GM23248 (cell line): Measurements from ENCODE around the gene FKTN.

Experiments used
- EZH2 ChIP-seq: fragments of 200-600 bp; sonication (generic); IDR thresholded peaks from 2 replicates; pipeline ENCODE4 v1.6.1; 2018; ENCODE audit warnings: antibody characterized with exemption, mild to moderate bottlenecking; ENCODE audit not compliant: insufficient read depth, poor library complexity, severe bottlenecking
- EZH2phosphoT487 ChIP-seq: fragments of 200-600 bp; sonication (generic); IDR thresholded peaks from 2 replicates; pipeline ENCODE4 v1.6.1; 2018; ENCODE audit warnings: antibody characterized with exemption, moderate library complexity, mild to moderate bottlenecking, low read depth; ENCODE audit not compliant: insufficient read depth

DNA sequence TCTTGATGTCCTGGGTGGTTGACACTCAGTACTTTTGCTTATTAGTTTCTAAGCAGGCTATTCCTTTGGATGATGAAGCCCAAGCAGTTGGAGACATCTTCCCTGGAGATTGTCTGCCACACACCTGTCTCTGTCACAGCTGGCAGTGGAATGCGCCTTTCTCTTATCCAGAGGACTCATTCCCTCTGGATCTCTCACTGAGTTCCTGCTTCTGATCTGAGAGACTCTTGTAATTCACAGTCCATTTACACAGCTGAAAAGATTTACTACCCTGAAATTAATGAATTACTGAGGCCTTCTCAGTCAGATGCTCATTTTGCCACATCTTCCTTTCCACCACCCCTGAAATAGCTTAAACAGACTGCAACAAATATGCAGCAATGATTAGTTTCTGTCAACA lies 120.2 kb downstream of the FKTN start:
- TF ChIP-seq EZH2phosphoT487 (no peak), EZH2 (no peak)
